ENCODE data around the gene PTPRS. TPM values are rescaled to one million over a fixed set of nuclear protein-coding genes. Genes with fewer than 3 reads are reported as not detected.

The PTPRS gene
- total and polyA plus RNA-seq, 4 donors = 10.9 to 96.7 (median 46.4) TPM

DNA sequence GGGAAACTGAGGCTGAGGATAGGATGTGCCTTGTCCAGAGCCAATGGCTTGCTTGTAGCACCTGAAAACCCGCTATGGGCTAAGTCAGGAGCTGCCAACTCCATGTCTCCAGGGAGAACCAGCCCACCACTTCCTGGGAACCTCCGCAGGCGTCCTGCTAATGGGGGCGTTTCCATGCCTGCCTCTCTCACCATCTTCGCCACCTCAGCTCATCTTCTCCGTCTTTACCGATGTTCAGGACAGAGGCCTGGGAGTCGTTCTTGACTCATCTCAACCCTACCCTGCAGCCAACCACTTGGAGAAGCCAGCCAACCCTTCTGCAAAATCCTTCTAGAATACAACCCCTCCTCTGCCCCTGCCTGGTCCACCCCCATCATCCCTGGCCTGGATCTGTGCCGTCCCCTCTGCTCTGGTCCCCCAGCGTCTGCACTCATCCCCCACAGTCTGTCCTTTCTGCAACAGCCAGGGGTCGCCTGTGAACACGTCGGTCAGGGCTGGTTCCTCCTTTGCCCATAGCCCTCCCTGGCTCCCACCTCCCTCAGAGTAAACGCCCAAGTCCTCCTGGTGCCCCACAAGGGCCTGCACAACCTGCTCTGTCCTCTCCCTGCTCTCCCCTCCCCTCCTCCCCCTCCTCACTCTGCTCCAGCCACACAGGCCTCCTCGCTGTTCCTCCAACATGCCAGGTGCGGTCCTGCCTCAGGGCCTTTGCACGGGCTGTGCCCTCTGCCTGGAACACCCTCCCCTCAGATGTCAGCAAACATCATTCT is 31.0 kb downstream of the PTPRS start:
- no peak overlapping the region for H3K9ac ChIP-seq (ENCODE audit: insufficient read depth in 1 of 2, low read length in 2 of 2)
- peaks cover 0 to 12% (median 0%) of the 10 kb centered on the region in 5 donors for H3K4me1 ChIP-seq (ENCODE audit: control insufficient read depth in 5 of 5, insufficient read depth in 5 of 5, low read length in 5 of 5)
- H3K27me3 ChIP-seq (ENCODE audit: control insufficient read depth in 3 of 3, insufficient read depth in 3 of 3, low read length in 2 of 3) = no peaks in the 10 kb centered on the region
- WGBS, 2 donors = 64 to 76% methylated on average over 16 to 17 of the region's 17 CpGs
- TF ChIP-seq, protein P1, sequence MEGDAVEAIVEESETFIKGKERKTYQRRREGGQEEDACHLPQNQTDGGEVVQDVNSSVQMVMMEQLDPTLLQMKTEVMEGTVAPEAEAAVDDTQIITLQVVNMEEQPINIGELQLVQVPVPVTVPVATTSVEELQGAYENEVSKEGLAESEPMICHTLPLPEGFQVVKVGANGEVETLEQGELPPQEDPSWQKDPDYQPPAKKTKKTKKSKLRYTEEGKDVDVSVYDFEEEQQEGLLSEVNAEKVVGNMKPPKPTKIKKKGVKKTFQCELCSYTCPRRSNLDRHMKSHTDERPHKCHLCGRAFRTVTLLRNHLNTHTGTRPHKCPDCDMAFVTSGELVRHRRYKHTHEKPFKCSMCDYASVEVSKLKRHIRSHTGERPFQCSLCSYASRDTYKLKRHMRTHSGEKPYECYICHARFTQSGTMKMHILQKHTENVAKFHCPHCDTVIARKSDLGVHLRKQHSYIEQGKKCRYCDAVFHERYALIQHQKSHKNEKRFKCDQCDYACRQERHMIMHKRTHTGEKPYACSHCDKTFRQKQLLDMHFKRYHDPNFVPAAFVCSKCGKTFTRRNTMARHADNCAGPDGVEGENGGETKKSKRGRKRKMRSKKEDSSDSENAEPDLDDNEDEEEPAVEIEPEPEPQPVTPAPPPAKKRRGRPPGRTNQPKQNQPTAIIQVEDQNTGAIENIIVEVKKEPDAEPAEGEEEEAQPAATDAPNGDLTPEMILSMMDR (IDR thresholded peaks at IDR 0.05; ENCODE audit: control extremely low read depth, extremely low read depth) = no peak
- no peak overlapping the region for H3K4me3 ChIP-seq
- DNase-seq = peak; percentile 26 to 44 (median 43)
- ATAC-seq (ENCODE audit: insufficient read depth, low FRiP score) = no peak
- no peak overlapping the region for H3K27ac ChIP-seq (ENCODE audit: low read depth in 1 of 2, low read length in 1 of 2)
- H3K36me3 ChIP-seq (ENCODE audit: control insufficient read depth in 4 of 4, insufficient read depth in 4 of 4, low read length in 4 of 4) = no peaks in the 10 kb centered on the region
- H3K9me3 ChIP-seq (ENCODE audit: control insufficient read depth in 4 of 4, insufficient read depth in 3 of 4, low read length in 3 of 4) = peaks cover 0 to 4% (median 0%) of the 10 kb centered on the region in 4 donors

DNA sequence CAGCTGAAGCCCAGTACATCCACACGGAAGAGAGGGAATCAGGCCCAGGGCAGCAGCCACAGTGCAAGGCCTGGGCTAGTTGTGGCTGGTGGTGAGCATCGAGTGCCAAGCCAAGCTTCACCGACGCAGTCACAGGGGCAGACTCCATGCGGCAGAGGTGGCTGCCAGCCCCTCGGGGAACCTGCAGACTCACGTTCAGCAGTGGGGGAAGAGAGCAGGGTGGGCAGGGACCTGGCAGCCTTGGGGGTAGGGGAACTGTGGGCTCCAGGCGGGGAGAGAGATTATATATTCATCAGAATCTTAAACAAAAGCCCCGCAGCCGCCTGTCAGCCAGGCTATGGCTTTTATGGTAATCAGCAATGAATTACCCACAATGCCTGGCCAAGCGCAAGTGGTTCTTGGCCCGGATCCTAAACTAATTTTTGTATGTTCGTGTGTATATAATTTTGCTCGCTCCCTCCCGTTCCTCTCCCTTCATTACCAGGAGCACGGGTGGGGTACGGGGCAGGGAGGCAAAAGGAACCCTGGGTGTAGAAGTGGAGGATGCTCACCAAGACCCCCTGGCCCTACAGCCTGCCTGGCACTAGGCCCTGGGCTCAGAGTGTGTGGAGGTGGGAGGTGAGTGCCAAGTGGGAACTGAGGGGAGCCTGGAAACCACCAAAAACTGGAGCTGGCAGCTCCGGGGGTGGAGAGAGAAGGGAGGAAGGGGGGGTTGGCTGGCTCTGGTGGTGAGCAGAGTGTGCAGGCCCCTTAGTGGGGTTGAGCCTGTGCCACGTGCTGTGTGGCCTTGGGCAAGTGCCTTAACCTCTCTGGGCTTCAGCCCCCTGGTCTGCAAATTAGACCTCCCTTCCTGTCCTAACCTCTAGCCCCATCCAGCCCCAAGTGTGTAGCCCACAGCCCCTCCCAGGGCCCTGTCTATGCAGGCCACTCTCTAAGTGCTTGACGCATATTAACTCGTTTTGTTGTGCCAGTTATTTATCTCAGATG is 31.9 kb downstream of the PTPRS start:
- DNase-seq (peak; percentile 89 to 95 (median 94)), ATAC-seq (ENCODE audit: insufficient read depth, low FRiP score) (peak; percentile 68)
- Histone ChIP-seq H3K27me3 (ENCODE audit: control insufficient read depth in 3 of 3, insufficient read depth in 3 of 3, low read length in 2 of 3) (no peaks in the 10 kb centered on the region), H3K4me1 (ENCODE audit: control insufficient read depth in 5 of 5, insufficient read depth in 5 of 5, low read length in 5 of 5) (peaks cover 0 to 12% (median 0%) of the 10 kb centered on the region in 5 donors), H3K27ac (ENCODE audit: low read depth in 1 of 2, low read length in 1 of 2) (peak overlapping the region in 1 of 2 donors; percentile 83), H3K4me3 (no peak overlapping the region), H3K9me3 (ENCODE audit: control insufficient read depth in 4 of 4, insufficient read depth in 3 of 4, low read length in 3 of 4) (peaks cover 0 to 4% (median 0%) of the 10 kb centered on the region in 4 donors), H3K36me3 (ENCODE audit: control insufficient read depth in 4 of 4, insufficient read depth in 4 of 4, low read length in 4 of 4) (no peaks in the 10 kb centered on the region), H3K9ac (ENCODE audit: insufficient read depth in 1 of 2, low read length in 2 of 2) (peak overlapping the region; percentile 37 to 94)
- WGBS, 2 donors = 53 to 69% methylated on average over 21 of the region's 21 CpGs
- TF ChIP-seq, protein P1 (IDR thresholded peaks at IDR 0.05; ENCODE audit: control extremely low read depth, extremely low read depth) = no peak

DNA sequence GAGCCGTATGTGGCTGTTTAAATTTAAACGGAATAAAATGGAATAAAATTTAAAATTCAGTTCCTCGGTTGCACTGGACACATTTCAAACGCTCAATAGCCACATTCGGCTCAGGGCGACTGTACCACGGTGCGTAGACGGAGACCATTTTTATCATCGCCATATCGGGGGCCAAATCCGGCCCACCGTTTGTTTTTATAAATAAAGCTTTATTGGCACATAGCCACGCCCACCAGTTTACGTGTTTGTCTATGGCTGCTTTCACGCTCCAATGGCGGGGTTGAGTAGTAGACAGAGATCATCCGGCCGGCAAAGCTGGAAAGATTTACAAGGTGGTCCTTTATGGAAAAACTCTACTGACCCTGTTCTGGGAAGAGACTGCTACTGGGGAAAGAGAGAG is 33.0 kb downstream of the PTPRS start:
- TF ChIP-seq, protein P1 (IDR thresholded peaks at IDR 0.05; ENCODE audit: control extremely low read depth, extremely low read depth) = no peak
- DNase-seq (no peak), ATAC-seq (ENCODE audit: insufficient read depth, low FRiP score) (no peak)
- Histone ChIP-seq H3K27ac (ENCODE audit: low read depth in 1 of 2, low read length in 1 of 2) (no peak overlapping the region), H3K27me3 (ENCODE audit: control insufficient read depth in 3 of 3, insufficient read depth in 3 of 3, low read length in 2 of 3) (no peaks in the 10 kb centered on the region), H3K4me1 (ENCODE audit: control insufficient read depth in 5 of 5, insufficient read depth in 5 of 5, low read length in 5 of 5) (peaks cover 0 to 12% (median 0%) of the 10 kb centered on the region in 5 donors), H3K9ac (ENCODE audit: insufficient read depth in 1 of 2, low read length in 2 of 2) (no peak overlapping the region), H3K9me3 (ENCODE audit: control insufficient read depth in 4 of 4, insufficient read depth in 3 of 4, low read length in 3 of 4) (peaks cover 0 to 4% (median 0%) of the 10 kb centered on the region in 4 donors), H3K36me3 (ENCODE audit: control insufficient read depth in 4 of 4, insufficient read depth in 4 of 4, low read length in 4 of 4) (no peaks in the 10 kb centered on the region), H3K4me3 (no peak overlapping the region)
- WGBS, 2 donors = 96% methylated on average over 19 of the region's 19 CpGs

Measured in lung (tissue), 12 donors.